WTC11 (cell line): ENCODE results near the gene IL2RA.

Experiments used
- CTCF ChIP-seq: fragments of 200-600 bp; IDR thresholded peaks from 2 replicates; pipeline ENCODE4 v1.8.0; 2022; ENCODE audit warnings: antibody characterized with exemption
- FOXP1 ChIP-seq: sonication (generic); formaldehyde crosslinking; IDR thresholded peaks from 2 replicates; pipeline ENCODE4 v1.8.0; 2022; ENCODE audit warnings: missing genetic modification reagents, mild to moderate bottlenecking, moderate library complexity, borderline replicate concordance
- KAT7 ChIP-seq: sonication (generic); formaldehyde crosslinking; IDR thresholded peaks from 2 replicates; pipeline ENCODE4 v1.8.1; 2023; ENCODE audit warnings: missing genetic modification reagents, mild to moderate bottlenecking, borderline replicate concordance
- NR1H2 ChIP-seq: sonication (generic); formaldehyde crosslinking; IDR thresholded peaks from 2 replicates; pipeline ENCODE4 v1.9.0; 2021; ENCODE audit warnings: mild to moderate bottlenecking, moderate library complexity, missing genetic modification reagents
- SMAD4 ChIP-seq: sonication (generic); formaldehyde crosslinking; IDR thresholded peaks from 2 replicates; pipeline ENCODE4 v1.8.0; 2022; ENCODE audit warnings: mild to moderate bottlenecking, missing genetic modification reagents
- SP1 ChIP-seq: sonication (generic); formaldehyde crosslinking; conservative IDR thresholded peaks from 2 replicates; pipeline ENCODE4 v1.8.1; 2022; ENCODE audit warnings: missing genetic modification reagents
- TCF7 ChIP-seq: sonication (generic); formaldehyde crosslinking; IDR thresholded peaks from 2 replicates; pipeline ENCODE4 v1.8.0; 2022; ENCODE audit warnings: mild to moderate bottlenecking, low read depth, missing genetic modification reagents, moderate library complexity

- TF ChIP-seq CTCF = no peak
- no peak for TF ChIP-seq SMAD4 (CRISPR knock-in tag)
- TF ChIP-seq TCF7 = no peak
- no peak for TF ChIP-seq FOXP1
- no peak for TF ChIP-seq KAT7 (CRISPR knock-in tag)
- TF ChIP-seq NR1H2 (CRISPR knock-in tag) = no peak
- TF ChIP-seq SP1 (CRISPR knock-in tag) = no peak
Measured at GRCh38 chr10:5970066-5970465, 92.1 kb downstream of the IL2RA start.
